ENCODE data around the gene RAMP3.
"Not testable (repeated sequence)": the region's sequence is repeated elsewhere in the genome, so short reads cannot be mapped to it uniquely, and the experiment has no call there.

The RAMP3 gene, protein sequence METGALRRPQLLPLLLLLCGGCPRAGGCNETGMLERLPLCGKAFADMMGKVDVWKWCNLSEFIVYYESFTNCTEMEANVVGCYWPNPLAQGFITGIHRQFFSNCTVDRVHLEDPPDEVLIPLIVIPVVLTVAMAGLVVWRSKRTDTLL

DNA sequence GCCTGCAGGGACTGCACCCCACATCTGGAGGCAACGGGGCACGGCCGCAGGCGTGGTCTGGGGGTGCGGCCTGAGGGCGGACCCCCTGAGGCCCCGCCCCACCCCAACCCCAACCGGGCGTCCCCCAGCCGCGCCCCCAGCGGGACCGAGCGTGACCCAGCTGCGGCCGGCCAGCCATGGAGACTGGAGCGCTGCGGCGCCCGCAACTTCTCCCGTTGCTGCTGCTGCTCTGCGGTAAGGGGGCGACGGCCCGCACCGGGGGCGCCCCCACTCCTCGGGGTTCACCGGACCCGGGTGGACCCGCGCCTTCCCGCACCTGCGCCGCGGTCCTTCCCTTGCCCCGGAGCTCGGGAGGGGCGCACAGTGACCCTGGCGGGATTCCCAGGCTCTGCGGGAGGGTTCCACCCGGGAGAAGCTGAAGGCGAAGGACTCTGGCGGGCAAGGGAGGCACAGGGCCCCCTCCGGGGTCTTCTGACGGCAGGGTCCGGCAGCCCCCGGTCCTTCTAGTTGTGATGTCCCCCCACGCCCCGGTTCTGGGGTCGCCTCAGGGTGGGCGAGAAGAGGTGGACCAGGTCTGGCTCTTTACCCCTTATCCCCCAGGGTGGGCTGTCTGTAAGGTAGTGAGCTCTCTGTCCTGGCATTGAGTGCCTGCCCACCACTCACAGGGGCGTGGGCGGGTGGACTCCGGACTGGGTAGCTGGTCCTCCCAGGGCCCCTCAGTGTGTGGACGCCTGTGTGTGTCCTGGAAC lies at the start of gene RAMP3:
Gene RAMP3, plus strand, starts transcription at position 139 of the 749 bp plus-strand sequence. Its CDS starts 38 bp downstream, at position 177.
- FAIRE-seq (no peak), DNase-seq (ENCODE audit: insufficient read length, low spot score) (no peak)

DNA sequence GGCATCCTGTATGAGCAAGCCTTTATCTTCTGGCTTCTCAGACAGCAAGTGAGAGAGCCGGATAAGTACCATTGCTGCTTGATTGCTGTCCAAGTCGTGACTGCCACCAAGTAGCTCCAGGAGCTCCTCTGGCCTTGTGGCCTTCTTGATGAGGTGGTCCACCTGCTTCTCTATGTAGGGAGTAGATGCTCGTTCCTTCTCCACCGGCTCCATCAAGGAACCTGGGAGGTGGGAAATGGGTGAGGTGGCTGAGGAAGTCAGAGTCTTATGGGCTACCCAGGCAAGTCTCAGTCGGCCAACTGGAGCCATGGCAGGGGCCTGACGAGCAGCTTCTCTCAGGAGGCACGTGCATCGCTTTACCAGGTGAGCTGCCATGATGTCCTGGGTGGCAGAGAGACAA lies 48.7 kb upstream of the RAMP3 start:
- no peak for DNase-seq (ENCODE audit: insufficient read length, low spot score)
- FAIRE-seq = no peak

DNA sequence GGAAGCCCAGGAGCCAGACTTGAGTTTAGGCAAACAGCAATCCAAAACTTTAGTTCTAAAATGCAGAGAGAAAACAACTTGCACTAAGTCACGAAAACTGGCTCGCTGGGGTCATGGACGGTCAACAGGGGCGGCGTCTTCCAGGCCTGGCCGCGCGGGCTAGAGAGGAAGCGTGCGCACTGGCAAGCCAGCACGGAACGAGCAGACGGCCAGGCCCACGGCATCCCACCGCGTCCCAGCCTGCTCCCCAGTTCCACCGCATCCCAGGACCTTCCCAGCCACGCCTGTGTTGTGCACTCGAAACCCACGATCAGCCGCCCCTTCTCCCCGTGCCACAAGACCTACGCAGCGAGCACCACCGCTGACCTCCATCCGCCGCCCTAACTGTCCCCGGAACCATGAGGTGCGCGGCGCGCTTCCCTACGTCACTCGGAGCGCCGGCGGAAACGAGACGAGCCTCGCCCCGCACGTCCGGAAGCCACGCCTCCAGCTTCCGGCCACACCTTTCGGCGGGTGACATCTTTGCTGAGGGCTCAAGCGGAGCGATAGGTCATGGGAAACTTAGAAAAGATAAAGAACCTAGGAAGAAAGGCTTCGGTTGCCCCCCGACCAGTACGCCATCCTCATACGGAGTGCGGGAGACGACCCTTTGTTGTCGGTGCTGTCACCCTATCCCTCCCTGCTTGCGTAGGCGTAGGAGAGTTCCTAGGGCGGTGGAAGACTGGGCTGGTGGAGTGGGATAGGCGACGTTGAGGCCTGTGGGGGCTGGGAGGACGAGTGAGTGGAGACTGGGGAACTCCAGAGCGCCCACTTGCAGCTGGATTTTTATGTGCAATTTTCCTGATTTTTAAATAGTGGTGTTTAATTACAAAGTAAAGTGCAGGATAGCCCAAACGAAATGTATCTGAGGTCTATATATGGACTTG lies 46.0 kb upstream of the RAMP3 start, which contains the start of gene TBRG4:
Gene TBRG4, minus strand, starts transcription at position 400 of the 926 bp plus-strand sequence. CDS start 2,460 bp downstream, outside the sequence.
- peak; percentile 92 for DNase-seq (ENCODE audit: insufficient read length, low spot score)
- peak; percentile 93 for FAIRE-seq

DNA sequence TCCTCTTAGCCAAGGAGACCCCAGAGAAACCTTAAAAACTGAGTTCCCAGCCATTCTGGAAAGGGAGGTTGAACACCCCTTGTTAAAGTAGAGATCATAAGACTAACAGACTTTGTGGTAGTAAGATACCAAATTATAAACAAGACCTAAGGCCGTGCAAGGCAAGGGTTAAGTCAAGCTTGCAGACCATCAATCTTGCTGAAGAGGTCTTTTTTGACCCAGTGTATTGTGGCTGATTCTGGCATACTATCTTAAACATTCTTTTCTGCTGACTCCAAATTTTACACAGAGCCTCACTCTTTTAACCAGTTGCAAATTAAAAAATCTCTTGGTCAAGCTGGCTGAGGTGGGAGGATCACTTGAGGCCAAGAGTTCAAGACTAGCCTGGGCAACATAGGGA lies 44.9 kb upstream of the RAMP3 start:
- FAIRE-seq = no peak

DNA sequence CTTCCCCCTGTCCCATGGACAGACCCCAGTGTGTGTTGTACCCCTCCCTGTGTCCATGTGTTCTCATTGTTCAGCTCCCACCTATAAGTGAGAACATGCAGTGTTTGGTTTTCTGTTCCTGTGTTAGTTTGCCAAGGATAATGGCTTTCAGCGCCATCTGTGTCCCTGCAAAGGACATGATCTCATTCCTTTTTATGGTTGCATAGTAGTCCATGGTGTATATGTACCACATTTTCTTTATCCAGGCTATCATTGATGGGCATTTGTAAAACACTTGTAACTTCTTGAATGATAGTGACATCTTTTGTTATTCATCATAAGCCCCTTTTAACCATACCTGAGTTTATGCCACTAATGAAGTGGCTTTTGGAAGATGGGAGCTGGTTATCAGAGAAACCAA lies 43.3 kb upstream of the RAMP3 start:
- FAIRE-seq; DNase-seq (ENCODE audit: insufficient read length, low spot score): not testable (repeated sequence)

More for the DNA sequence above, 44.9 kb upstream of the RAMP3 start:
- no peak for DNase-seq (ENCODE audit: insufficient read length, low spot score)

DNA sequence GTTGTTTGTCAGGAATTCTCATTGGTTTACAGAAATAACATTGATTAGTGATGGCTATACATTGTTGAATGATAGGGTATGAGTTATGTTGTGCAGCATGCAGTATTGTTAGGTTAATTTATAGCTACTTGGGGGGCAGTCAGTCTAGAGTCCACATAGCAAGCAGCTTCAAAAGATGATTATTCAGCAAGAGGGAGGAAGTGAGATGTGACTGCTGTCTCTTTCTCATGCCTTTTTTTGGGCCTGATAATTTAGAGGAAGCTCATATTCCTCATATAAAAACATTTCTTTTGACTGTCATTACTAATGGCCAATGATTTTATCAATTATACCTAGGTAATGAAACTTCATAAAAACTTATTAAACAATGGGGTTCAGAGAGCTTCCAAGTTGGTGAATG lies 42.7 kb upstream of the RAMP3 start:
- DNase-seq (ENCODE audit: insufficient read length, low spot score) (no peak), FAIRE-seq (no peak)

DNA sequence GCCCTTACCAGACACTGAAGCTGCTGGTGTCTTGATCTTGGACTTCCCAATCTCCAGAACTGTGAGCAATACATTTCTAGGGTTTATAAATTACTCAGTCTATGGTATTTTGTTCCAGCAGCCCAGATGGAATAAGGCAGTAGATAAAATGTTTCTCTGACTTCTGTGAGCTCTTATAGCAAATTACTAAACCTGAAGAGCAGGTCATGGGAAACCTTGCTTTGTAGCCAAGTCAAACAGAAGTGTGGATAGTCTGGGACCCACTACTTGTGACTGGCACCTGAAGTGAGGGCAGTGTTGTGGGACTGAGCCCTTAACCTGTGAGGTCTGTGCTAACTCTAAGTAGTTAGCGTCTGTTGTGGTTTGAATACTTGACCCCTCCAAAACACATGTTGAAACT lies 41.5 kb upstream of the RAMP3 start:
- no peak for DNase-seq (ENCODE audit: insufficient read length, low spot score)
- no peak for FAIRE-seq

DNA sequence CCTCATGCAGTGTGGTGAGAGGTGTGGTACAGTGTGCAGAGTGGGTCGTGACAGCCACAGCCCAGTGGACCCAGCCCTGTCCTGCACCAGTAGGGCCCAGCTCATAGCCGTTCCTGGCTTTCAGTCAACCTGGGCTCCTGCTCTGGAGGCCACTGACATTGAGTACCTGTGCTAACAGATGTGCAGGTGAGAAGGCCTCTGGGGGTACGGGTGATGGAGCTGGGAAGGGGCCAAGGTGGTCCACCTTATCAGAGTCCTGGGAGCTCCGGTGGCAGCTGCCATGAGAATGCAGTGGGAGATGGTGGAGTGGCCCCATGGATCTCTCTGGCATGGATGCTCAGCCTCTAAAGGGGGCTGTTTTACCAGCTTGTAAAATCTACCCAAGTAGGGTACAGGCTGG lies 40.0 kb upstream of the RAMP3 start:
- FAIRE-seq = no peak
- DNase-seq (ENCODE audit: insufficient read length, low spot score) = no peak

DNA sequence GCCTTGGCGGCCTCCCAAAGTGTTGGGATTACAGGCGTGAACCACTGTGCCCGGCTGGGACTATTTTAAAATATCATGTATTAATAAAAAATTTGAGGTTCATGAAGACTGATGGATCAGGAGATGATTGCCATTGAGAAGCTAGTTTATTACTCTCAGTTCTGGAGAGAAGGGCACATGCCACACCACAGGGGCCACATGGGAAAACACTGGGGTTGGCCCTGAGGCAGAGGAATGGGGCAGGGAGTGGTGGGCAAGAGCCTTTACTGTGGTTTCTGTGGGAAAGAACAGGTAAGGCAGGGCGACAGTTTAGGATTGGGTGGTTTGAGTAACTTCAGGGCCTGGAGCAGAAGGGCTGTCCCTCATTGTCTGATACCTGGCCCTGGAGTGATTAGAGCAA lies 39.3 kb upstream of the RAMP3 start:
- FAIRE-seq = no peak
- DNase-seq (ENCODE audit: insufficient read length, low spot score) = no peak

DNA sequence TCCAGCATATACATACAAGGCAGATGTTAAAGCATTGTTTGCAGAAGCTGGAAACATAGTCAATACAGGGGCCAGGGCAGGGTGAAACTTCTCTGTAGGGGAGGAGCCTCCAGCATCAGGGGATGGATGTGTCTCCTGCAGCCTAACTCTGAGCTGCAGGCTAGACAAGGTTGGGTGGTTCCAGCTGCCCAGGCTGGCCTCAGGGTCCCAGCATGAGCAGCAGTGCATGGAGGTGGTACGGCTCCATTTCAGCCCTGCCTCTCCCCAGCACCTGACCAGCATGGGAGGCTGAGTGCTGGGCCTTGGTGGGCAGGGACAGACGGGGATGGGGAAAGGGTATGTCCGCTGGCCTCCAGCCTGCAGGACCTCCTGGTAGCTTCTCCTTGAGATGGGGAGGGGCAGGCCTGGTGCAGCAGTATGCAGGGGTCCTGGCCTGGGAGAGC lies 38.7 kb upstream of the RAMP3 start:
- FAIRE-seq = no peak
- no peak for DNase-seq (ENCODE audit: insufficient read length, low spot score)

DNA sequence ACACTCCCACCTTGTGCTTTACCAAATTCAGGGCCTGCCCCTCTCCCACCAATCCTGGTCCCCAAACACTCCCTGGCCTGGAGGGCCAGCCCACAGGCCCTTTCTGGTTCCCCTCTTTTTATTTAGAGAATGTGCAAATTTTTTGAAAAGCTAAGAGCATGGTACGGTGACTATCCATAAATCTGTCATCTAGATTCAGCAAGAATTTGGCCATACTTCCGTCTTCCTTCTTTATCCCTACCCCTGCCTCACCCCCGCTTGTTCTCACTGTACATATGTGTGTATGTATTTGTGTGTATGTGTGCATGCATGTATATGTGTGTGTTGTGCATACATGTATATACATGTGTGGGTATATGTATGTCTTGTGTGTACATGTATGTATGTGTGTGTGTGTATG lies 38.0 kb upstream of the RAMP3 start:
- FAIRE-seq (no peak), DNase-seq (ENCODE audit: insufficient read length, low spot score) (no peak)

DNA sequence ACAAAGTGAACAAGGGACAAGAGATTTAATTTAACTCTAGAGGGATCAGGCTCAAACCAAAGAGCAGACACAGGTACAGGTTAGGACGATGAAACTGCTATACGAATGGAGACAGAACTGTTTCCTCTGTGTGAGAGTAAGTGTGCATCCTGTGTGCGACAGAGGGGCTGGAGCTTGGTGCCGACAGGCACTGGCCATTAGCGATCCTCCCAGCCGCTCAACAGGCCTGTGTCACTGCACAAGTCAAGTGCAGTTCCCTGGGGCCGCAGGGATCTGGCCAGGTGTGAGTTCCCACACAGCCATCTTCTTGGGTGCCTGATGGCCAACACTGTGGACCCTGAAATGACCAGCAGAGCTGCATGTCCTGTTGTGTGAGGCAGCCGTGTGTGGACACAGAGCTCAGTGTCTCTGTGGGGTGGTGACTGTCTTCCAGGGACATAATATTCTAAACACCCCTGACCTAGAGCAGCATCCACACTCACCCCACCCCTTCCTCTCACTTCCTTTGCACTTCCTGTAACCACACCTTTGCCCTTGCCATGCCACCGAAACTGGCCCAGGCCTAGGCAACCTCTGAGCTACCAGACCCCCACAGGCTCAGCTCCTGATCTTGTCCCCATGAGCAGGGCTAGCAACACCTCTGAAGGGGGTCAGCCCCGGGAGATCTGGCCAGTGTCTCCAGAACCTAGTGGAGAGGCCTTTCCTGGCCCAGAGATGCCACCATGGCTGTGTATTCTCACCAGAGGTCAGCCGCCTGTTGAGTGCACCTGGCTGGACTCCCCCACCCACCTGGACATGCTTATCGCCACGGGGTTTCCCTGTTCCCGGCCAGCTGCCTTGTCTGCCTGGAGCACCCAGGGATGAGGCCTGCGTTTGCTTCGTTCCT lies 34.4 kb upstream of the RAMP3 start:
- DNase-seq (ENCODE audit: insufficient read length, low spot score) (no peak), FAIRE-seq (no peak)

DNA sequence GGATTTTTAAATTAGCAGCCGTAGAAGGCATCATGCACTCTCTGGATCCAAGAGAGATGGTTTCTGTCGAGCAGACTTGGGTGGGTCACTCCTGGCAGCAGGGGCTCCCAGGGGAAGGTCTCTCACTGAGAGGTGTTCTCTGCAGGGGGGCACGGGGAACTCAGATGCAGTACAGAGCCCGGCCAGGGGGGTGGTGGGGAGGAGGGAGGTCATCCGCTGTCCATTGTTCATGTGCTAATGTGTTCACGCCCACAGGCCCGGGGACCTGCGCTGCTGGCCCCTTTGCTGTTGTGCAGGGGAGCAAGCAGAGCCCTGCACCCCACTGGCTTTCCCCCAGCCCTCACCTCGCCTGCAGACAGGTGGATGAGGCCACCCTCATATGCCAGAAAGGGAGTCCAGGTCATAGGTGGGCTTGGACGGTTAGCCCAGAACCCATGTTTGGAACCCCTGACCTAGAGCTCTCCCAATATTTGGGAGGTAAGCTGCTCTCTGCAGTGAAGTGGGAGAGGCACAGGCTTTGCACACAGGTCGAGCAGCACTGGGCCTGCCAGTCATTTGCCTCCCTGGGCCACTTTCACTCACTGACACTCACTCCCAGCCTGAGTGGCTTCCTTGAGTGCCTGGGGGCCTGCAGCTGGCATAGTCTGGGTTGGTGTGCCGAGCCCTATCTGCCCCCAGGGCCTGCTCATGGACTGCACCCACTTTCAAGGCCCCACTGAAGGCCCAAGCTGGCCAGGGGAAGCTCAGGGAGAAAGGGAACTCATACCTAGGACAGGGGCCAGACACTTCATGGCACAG lies 33.5 kb upstream of the RAMP3 start:
- DNase-seq (ENCODE audit: insufficient read length, low spot score) = no peak
- no peak for FAIRE-seq

DNA sequence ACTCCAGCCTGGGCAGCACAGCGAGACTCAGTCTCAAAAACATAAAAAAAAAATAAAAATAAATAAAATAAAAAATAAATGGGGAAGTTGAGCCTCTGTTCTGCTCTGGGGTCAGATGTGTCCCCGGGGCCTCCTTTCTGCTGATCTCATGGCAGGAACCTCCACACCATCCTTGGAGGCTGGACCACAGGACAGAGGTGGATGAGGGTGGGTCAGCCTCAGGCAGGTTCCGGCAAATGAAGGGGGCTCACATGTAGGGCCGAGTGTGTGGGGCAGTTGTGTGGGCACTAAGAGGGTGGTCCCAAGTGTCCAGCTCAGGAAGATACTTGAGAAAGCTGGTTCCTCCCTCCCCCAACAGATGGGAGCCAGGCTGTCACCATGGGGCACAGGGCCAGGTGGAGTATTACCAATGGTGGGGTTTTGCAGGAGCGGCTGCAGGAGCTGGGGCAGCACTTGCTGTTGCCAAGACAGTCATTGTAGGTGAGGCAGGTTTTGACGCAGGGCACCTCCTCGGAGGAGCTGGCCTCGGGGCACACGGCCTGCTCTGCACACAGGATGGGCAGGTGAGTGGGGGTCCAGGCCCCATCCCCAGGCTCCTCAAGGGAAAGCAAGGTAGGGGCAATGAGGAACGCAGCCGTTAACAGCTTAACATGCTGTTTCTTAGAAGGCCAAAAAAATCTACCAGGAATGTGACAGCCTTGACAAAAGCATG lies 32.2 kb upstream of the RAMP3 start:
- no peak for DNase-seq (ENCODE audit: insufficient read length, low spot score)
- no peak for FAIRE-seq

DNA sequence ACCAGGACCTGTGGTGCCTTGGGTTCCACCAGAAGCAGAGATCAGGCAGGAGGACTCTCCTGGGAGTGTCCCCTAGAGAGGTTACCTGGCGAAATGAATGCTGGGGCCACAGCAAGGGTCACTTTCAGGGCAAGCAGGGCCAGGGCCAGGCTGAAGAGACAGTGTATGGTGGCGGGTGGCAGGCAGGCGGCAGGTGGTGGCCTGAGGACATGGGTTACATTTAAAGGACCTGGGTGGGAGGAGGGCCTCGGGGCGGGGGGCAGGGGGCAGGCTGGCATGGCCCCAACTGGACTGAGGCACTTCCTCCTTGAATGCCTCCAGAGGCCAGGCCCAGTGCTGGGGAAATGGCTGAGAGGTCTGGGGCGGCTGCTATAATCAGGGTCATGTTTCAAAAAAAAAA lies 31.4 kb upstream of the RAMP3 start:
- FAIRE-seq (no peak), DNase-seq (ENCODE audit: insufficient read length, low spot score) (no peak)

DNA sequence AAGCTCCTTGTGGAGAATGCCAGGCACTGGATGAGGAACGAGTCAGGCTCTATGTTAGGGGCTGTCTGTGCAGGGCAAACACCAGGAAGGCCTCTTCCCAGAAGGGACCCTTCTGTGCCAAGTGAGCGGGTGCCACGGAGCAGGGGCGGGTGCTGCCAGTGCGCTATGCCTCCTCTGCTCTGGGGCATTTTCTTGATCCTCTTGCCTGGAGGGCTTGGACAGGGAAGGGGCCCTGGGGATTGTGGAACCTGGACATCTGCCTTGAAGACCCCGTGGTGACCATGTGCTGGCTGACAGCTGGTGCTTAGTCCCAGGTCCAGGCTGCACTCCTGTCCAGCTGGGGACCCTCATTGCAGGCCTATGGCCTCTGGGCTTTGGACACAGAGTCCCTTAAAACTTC lies 30.7 kb upstream of the RAMP3 start:
- DNase-seq (ENCODE audit: insufficient read length, low spot score) (no peak), FAIRE-seq (no peak)

DNA sequence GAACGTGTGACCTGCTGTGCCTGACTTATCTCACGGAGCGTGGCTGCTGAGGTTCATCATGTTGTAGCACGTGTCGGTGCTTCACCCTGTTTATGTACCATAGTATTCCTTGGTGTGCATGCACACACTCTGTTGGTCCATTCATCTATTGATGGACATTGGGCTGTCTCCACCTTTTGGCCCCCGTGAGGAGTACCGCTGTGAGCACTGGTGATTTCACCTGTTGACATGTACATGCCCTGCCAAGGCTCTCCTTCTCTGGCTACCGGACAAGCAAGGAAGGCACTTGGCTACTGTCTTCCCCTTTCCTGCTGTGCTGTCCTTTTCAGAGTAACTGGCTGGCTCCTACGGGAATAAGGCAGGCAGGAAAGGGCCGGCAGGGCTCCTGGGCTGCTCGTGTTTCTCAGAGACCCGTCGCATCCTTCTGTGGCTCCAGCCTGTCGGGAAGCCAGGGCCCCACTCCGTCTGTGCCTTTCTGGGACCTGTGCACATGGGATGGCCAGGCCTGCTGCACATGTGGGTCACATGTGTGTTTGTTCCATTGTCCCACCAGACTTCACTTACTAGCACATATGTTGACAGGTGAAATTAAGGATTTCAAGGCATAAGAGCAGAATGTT lies 28.3 kb upstream of the RAMP3 start:
- DNase-seq (ENCODE audit: insufficient read length, low spot score) = no peak
- FAIRE-seq = no peak

DNA sequence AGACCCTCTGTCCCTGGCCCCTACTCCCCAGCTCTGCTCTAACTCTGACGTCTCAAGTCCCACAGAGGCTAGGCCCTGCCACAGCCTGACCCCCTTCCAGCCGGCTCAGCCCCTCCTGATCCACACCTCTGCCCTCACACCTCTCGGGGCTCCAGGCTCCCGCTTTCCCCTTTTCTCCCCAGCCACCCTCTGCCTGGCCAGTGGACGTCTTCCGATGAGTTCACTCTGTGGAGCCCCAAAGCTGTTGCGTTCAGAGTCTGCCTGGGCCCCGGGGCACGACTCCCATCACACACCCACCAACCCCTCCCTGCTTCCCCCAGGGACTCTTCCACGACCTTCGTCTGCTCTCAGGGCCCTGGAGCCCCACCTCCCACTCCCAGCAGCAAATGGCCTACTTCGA lies 27.7 kb upstream of the RAMP3 start:
- no peak for FAIRE-seq
- DNase-seq (ENCODE audit: insufficient read length, low spot score) = no peak

DNA sequence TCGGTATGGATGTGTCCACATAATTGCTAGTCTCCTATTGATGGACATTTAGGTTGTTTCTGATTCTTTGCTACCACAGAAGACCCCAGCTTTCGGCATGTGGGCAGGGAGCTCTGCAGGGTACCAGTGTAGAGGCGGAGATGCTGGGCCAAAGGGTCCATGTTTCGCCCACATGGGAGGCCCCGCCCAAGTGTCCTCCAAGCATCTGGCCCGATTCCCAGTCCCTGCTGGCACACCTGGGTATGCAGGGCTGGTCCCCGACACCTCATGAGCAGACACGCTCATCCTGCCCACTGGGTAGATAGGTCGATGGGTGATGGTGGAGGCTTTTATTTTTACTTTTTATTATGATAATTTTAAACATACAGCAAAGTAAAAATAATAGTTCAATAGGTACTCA lies 26.7 kb upstream of the RAMP3 start:
- DNase-seq (ENCODE audit: insufficient read length, low spot score) (no peak), FAIRE-seq (no peak)
